ENCODE results near the gene F12.

GRCh38 chr5:177388521-177389052, 20.8 kb downstream of the F12 start:
- TF ChIP-seq CTCF (IDR thresholded peaks at IDR 0.05; ENCODE audit: low read depth, low read length) (no peak), MAX (IDR thresholded peaks at IDR 0.05; ENCODE audit: low read depth, low read length) (no peak)

Measured in NB4 (cell line).